Astrocyte of the cerebellum (primary cell): Measurements from ENCODE around the gene SCP2.
"Not testable (repeated sequence)": the region's sequence is repeated elsewhere in the genome, so short reads cannot be mapped to it uniquely, and the experiment has no call there.

ENCODE experiments used
- DNase-seq: peaks from one replicate; pipeline ENCODE4 v3.0.0-alpha.2; 2011; ENCODE audit warnings: low read depth
- H3K4me3 ChIP-seq: 2 replicates; pipeline ENCODE4 v1.5.1; 2011; ENCODE audit warnings: mild to moderate bottlenecking, low read depth, low read length, moderate library complexity
- in situ Hi-C: cut with HindIII; loops from 2 replicates; pipeline ENCODE4 v1.10.0; 2017; ENCODE audit warnings: low sequenced_read_pairs
- TF ChIP-seq, protein P1 (sequence below): IDR thresholded peaks from 2 replicates; pipeline ENCODE4 v1.5.1; 2012; ENCODE audit warnings: low read length, low read depth, moderate library complexity, mild to moderate bottlenecking; ENCODE audit errors: missing control alignments

The SCP2 gene

GRCh38 chr1:52967666-52968065 lies 40.6 kb downstream of the SCP2 start:
- no peak for DNase-seq
- H3K4me3 ChIP-seq = no peak overlapping the region
- in situ Hi-C loops = no loop called here
- TF ChIP-seq, protein P1, sequence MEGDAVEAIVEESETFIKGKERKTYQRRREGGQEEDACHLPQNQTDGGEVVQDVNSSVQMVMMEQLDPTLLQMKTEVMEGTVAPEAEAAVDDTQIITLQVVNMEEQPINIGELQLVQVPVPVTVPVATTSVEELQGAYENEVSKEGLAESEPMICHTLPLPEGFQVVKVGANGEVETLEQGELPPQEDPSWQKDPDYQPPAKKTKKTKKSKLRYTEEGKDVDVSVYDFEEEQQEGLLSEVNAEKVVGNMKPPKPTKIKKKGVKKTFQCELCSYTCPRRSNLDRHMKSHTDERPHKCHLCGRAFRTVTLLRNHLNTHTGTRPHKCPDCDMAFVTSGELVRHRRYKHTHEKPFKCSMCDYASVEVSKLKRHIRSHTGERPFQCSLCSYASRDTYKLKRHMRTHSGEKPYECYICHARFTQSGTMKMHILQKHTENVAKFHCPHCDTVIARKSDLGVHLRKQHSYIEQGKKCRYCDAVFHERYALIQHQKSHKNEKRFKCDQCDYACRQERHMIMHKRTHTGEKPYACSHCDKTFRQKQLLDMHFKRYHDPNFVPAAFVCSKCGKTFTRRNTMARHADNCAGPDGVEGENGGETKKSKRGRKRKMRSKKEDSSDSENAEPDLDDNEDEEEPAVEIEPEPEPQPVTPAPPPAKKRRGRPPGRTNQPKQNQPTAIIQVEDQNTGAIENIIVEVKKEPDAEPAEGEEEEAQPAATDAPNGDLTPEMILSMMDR = no peak

- H3K4me3 ChIP-seq, DNase-seq, in situ Hi-C loops: not testable (repeated sequence)
Observed at GRCh38 chr1:52969234-52969633, 42.2 kb downstream of the SCP2 start.

DNA sequence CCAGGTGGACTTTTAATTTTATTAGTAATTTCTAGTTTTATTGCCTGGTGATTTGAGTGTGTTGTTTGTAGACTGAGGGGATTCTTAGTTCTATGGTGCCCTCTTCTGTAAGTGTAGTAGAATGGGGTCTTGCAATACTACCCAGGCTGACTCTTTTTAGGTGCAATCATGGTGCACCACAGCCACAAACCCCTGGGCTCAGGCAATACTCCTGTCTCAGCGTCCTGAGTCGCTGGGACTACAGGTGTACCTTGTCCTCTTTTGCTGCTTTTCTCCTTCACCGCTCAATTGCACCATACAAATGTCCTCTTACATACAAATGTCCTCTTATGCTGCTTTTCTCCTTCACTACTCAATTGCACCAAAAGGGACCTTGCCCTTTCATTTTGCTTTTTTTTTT lies 43.1 kb downstream of the SCP2 start:
- TF ChIP-seq, protein P1 = peak; percentile 36
- peak; percentile 11 for DNase-seq
- in situ Hi-C loops = no loop called here
- H3K4me3 ChIP-seq = no peak overlapping the region

DNA sequence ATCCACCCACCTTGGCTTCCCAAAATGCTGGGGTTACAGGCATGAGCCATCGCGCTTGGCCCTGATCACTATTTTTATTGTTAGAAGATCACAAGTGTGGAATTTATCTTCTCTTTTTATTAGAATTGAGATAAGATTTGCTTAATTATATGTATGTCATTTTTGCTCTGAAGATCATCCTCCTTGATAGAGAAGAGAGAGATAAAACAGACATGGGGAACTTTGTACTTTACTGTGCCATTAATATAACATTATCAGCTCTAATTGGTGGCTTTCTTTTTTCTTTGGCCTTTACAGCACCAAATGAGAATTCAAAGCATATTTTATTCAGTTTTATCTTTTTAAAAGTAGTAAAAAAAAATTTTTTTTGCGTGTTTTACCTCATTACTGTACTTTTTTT lies 46.8 kb downstream of the SCP2 start:
- TF ChIP-seq, protein P1 = no peak
- in situ Hi-C loops = no loop called here
- no peak overlapping the region for H3K4me3 ChIP-seq
- DNase-seq = no peak

- TF ChIP-seq, protein P1 = no peak
- no peak overlapping the region for H3K4me3 ChIP-seq
- no peak for DNase-seq
- in situ Hi-C loops = no loop called here
Observed at GRCh38 chr1:52976183-52977035, 49.3 kb downstream of the SCP2 start.

GRCh38 chr1:52978045-52978444 lies 51.0 kb downstream of the SCP2 start:
- TF ChIP-seq, protein P1 = no peak
- no peak overlapping the region for H3K4me3 ChIP-seq
- DNase-seq = no peak
- in situ Hi-C loops = no loop called here

GRCh38 chr1:52992733-52993132 lies 65.7 kb downstream of the SCP2 start:
- DNase-seq, in situ Hi-C loops, H3K4me3 ChIP-seq: not testable (repeated sequence)
